Stomach (tissue), 9 donors: ENCODE data around the gene TEAD1. TPM values are rescaled to one million over a fixed set of nuclear protein-coding genes. Genes with fewer than 3 reads are reported as not detected.

Experiments used
- DNase-seq, 2 donors: peaks; one replicate each; pipeline versions ENCODE4 v3.0.0 to v3.0.0-alpha.2; 2013 to 2019
- H3K27ac ChIP-seq, 5 donors: fragments of 200-600 bp in 4 of 5; sonication (generic) in 4 of 5; one replicate each; pipeline ENCODE4 v1.5.1; 2013 to 2019; ENCODE audit warnings: mild to moderate bottlenecking in 1 of 5, moderate library complexity in 1 of 5
- H3K27me3 ChIP-seq, 3 donors: fragments of 200-600 bp; sonication (generic); one replicate each; pipeline ENCODE4 v1.5.1; 2017 to 2019; ENCODE audit warnings: mixed run types in 1 of 3
- H3K36me3 ChIP-seq, 4 donors: fragments of 200-600 bp; sonication (generic); 1 replicate in 3 of 4; 2 replicates in 1 of 4; pipeline ENCODE4 v1.5.1; 2016 to 2019
- H3K4me1 ChIP-seq, 4 donors: fragments of 200-600 bp; sonication (generic); one replicate each; pipeline ENCODE4 v1.5.1; 2016 to 2019
- H3K4me3 ChIP-seq, 4 donors: fragments of 200-600 bp; sonication (generic) in 3 of 4; one replicate each; pipeline ENCODE4 v1.5.1; 2016 to 2019; ENCODE audit warnings: mild to moderate bottlenecking in 1 of 4
- H3K9me3 ChIP-seq, 4 donors: fragments of 200-600 bp; sonication (generic); one replicate each; pipeline ENCODE4 v1.5.1; 2016 to 2019
- EP300 ChIP-seq: sonication (generic); formaldehyde crosslinking; IDR thresholded peaks from one replicate; pipeline ENCODE4 v1.6.1; 2017; ENCODE audit warnings: antibody characterized with exemption
- POLR2A ChIP-seq, 4 donors: fragments of 450-650 bp; IDR thresholded peaks; one replicate each; pipeline ENCODE4 v1.6.1; 2016; ENCODE audit warnings: antibody characterized with exemption in 4 of 4, control low read depth in 2 of 4, mild to moderate bottlenecking in 1 of 4, moderate library complexity in 1 of 4
- POLR2AphosphoS5 ChIP-seq, 3 donors: sonication (generic); formaldehyde crosslinking; IDR thresholded peaks; one replicate each; pipeline ENCODE4 v1.6.1; 2016; ENCODE audit warnings: antibody characterized with exemption in 3 of 3
- WGBS, 5 donors: extraction: QIAGEN DNeasy Blood & Tissue Kit in 3 of 5; methylation state at CpG; one replicate each; pipeline versions ENCODE4 v1.1.5 to v1.1.7; 2013 to 2018; 5-methylcytosine and 5-hydroxymethylcytosine counted together
- intact Hi-C: fragments of 100-400 bp; cut with DNase I; formaldehyde crosslinking; loops from one replicate; pipeline ENCODE4 v1.15.1; 2023; ENCODE audit warnings: low total_unique reads
- polyA plus RNA-seq, 3 donors: library from polyadenylated mRNA; stranded (reverse); fragments of 200-250 nt; gene quantifications; one replicate each; pipeline ENCODE4 v1.2.3, GENCODE V29; 2013
- total RNA-seq, 5 donors: library from RNA; depleted of rRNA; stranded (reverse); fragments of >200 nt; gene quantifications; one replicate each; pipeline versions ENCODE4 v1.1.0 to v1.2.3, GENCODE V29; 2014 to 2016
- TF ChIP-seq, protein P1 (sequence below), 7 experiments: fragments of 450-650 bp in 4 of 7; fragments of 200-600 bp in 3 of 7; sonication (generic) in 3 of 7; IDR thresholded peaks; one replicate each; pipeline ENCODE4 v1.5.1; 2016 to 2019; ENCODE audit warnings: antibody characterized with exemption in 7 of 7, control low read depth in 2 of 7, mild to moderate bottlenecking in 1 of 7
- donor health status: healthy with polysubstance abuse.
- donor health status: Bipolar disorder and iron deficiency.
- donor health status: healthy.

The TEAD1 gene
- total and polyA plus RNA-seq, 8 donors, result 4.9 to 133 (median 65.2) TPM

GRCh38 chr11:12682288-12682687 lies 8.1 kb downstream of the TEAD1 start:
- no peak for TF ChIP-seq EP300
- TF ChIP-seq, protein P1, sequence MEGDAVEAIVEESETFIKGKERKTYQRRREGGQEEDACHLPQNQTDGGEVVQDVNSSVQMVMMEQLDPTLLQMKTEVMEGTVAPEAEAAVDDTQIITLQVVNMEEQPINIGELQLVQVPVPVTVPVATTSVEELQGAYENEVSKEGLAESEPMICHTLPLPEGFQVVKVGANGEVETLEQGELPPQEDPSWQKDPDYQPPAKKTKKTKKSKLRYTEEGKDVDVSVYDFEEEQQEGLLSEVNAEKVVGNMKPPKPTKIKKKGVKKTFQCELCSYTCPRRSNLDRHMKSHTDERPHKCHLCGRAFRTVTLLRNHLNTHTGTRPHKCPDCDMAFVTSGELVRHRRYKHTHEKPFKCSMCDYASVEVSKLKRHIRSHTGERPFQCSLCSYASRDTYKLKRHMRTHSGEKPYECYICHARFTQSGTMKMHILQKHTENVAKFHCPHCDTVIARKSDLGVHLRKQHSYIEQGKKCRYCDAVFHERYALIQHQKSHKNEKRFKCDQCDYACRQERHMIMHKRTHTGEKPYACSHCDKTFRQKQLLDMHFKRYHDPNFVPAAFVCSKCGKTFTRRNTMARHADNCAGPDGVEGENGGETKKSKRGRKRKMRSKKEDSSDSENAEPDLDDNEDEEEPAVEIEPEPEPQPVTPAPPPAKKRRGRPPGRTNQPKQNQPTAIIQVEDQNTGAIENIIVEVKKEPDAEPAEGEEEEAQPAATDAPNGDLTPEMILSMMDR (IDR thresholded peaks at IDR 0.05), result no peak
- no peak for TF ChIP-seq POLR2AphosphoS5 (IDR thresholded peaks at IDR 0.05)
- no peak for TF ChIP-seq POLR2A (IDR thresholded peaks at IDR 0.05)
- WGBS, 5 donors, result 55 to 64% (median 59%) methylated on average over 8 of the region's 8 CpGs
- H3K4me3 ChIP-seq, result no peak overlapping the region
- H3K27ac ChIP-seq, result no peak overlapping the region
- DNase-seq, result no peak
- H3K36me3 ChIP-seq, result no peaks in the 10 kb centered on the region
- H3K27me3 ChIP-seq, result no peaks in the 10 kb centered on the region
- H3K4me1 ChIP-seq, result peaks cover 34 to 99% (median 71%) of the 10 kb centered on the region in 4 donors
- intact Hi-C loops, result no loop called here
- no peaks in the 10 kb centered on the region for H3K9me3 ChIP-seq

GRCh38 chr11:12682737-12683500 lies 8.7 kb downstream of the TEAD1 start:
- H3K27ac ChIP-seq, result no peak overlapping the region

GRCh38 chr11:12683874-12684273 lies 9.7 kb downstream of the TEAD1 start:
- 52 to 82% (median 76%) methylated on average over 5 of the region's 5 CpGs for WGBS, 5 donors
- H3K36me3 ChIP-seq, result no peaks in the 10 kb centered on the region
- peak overlapping the region in 2 of 5 donors; percentile 25 to 54 for H3K27ac ChIP-seq
- H3K27me3 ChIP-seq, result no peaks in the 10 kb centered on the region
- intact Hi-C loops, result no loop called here
- TF ChIP-seq EP300 (no peak), POLR2AphosphoS5 (IDR thresholded peaks at IDR 0.05) (no peak), POLR2A (IDR thresholded peaks at IDR 0.05) (no peak)
- TF ChIP-seq, protein P1 (IDR thresholded peaks at IDR 0.05), result no peak
- no peaks in the 10 kb centered on the region for H3K9me3 ChIP-seq
- H3K4me3 ChIP-seq, result no peak overlapping the region
- no peak for DNase-seq
- peaks cover 39 to 98% (median 74%) of the 10 kb centered on the region in 4 donors for H3K4me1 ChIP-seq

More at GRCh38 chr11:12682737-12683500, 8.7 kb downstream of the TEAD1 start:
- no peak for DNase-seq
- peaks cover 37 to 99% (median 72%) of the 10 kb centered on the region in 4 donors for H3K4me1 ChIP-seq
- TF ChIP-seq POLR2A (IDR thresholded peaks at IDR 0.05), result no peak
- no peak for TF ChIP-seq POLR2AphosphoS5 (IDR thresholded peaks at IDR 0.05)
- TF ChIP-seq EP300, result no peak
- TF ChIP-seq, protein P1 (IDR thresholded peaks at IDR 0.05), result no peak
- no peaks in the 10 kb centered on the region for H3K27me3 ChIP-seq
- H3K9me3 ChIP-seq, result no peaks in the 10 kb centered on the region
- no peaks in the 10 kb centered on the region for H3K36me3 ChIP-seq
- no peak overlapping the region for H3K4me3 ChIP-seq
- 60 to 72% (median 64%) methylated on average over 10 of the region's 10 CpGs for WGBS, 5 donors
- intact Hi-C loops, result no loop called here

GRCh38 chr11:12684315-12684714 lies 10.1 kb downstream of the TEAD1 start:
- 72 to 79% (median 78%) methylated on average over 4 of the region's 4 CpGs for WGBS, 5 donors
- H3K4me3 ChIP-seq, result no peak overlapping the region
- no peak for DNase-seq
- H3K36me3 ChIP-seq, result no peaks in the 10 kb centered on the region
- TF ChIP-seq EP300 (no peak), POLR2AphosphoS5 (IDR thresholded peaks at IDR 0.05) (no peak), POLR2A (IDR thresholded peaks at IDR 0.05) (no peak)
- TF ChIP-seq, protein P1 (IDR thresholded peaks at IDR 0.05), result no peak
- H3K27ac ChIP-seq, result peak overlapping the region in 3 of 5 donors; percentile 25 to 54 (median 38)
- intact Hi-C loops, result no loop called here
- H3K4me1 ChIP-seq, result peaks cover 39 to 97% (median 75%) of the 10 kb centered on the region in 4 donors
- no peaks in the 10 kb centered on the region for H3K9me3 ChIP-seq
- H3K27me3 ChIP-seq, result no peaks in the 10 kb centered on the region
